HepG2 (cell line): Measurements from ENCODE around the gene ADAMTS18. TPM values are rescaled to one million over a fixed set of nuclear protein-coding genes. Genes with fewer than 3 reads are reported as not detected.

Source experiments
- ATAC-seq: fragments of 200-7000 bp; cut with Tn5 transposase; 3 replicates; pipeline ENCODE4 v1.9.1; 2020; ENCODE audit warnings: mild to moderate bottlenecking, moderate library complexity
- BruUV-seq: library from RNA; stranded (reverse); fragments of 400-500 nt; replicated peaks from 2 replicates; lab custom pipeline; 2021; lab: Mats Ljungman, UMichigan
- CTCF ChIA-PET: fragments of 300-600 bp; formaldehyde crosslinking; extraction: SDS; loops from one replicate; lab custom pipeline; 2021; ENCODE audit warnings: low total read pairs, inconsistent platforms, low intra/inter-chr PET ratio; lab: Yijun Ruan, JAX
- POLR2A ChIA-PET: fragments of 350-600 bp; sonication (Branson Sonifier 250); formaldehyde crosslinking; loops from one replicate; lab custom pipeline; 2020; ENCODE audit warnings: antibody characterized with exemption, inconsistent platforms; lab: Yijun Ruan, JAX
- DNase-seq: peaks from one replicate; pipeline ENCODE4 v3.0.0-alpha.2; 2015; ENCODE audit warnings: low spot score
- FAIRE-seq: peaks from 3 replicates; lab custom pipeline; 2011; peaks lifted over from hg19 to GRCh38; lab: Jason Lieb, UNC
- H2AFZ ChIP-seq: one replicate; pipeline ENCODE4 v1.6.1; 2011; ENCODE audit warnings: low read length, inconsistent platforms
- H3K27ac ChIP-seq: fragments of 300-600 bp; 3 replicates; pipeline ENCODE4 v1.8.0; 2011; ENCODE audit warnings: mixed run types, mild to moderate bottlenecking, mixed read lengths, low read length, inconsistent platforms; ENCODE audit not compliant: insufficient read depth; ENCODE audit errors: extremely low read length
- H3K27me3 ChIP-seq, 2 experiments: fragments of 200-600 bp in 1 of 2; 2 replicates in 1 of 2; 3 replicates in 1 of 2; pipeline versions ENCODE4 v1.6.0 to v1.8.0; 2011; ENCODE audit warnings: low read length in 2 of 2, mild to moderate bottlenecking in 2 of 2, moderate library complexity in 2 of 2, inconsistent platforms in 1 of 2; ENCODE audit not compliant: insufficient read depth in 2 of 2, control insufficient read depth in 1 of 2
- H3K36me3 ChIP-seq, 2 experiments: fragments of 200-600 bp in 1 of 2; replicated peaks in 1 of 2; 2 replicates in 1 of 2; 3 replicates in 1 of 2; pipeline versions ENCODE4 v1.5.1 to v1.8.0; 2011; ENCODE audit warnings: low read length in 2 of 2, inconsistent platforms in 1 of 2; ENCODE audit not compliant: insufficient read depth in 2 of 2, control insufficient read depth in 1 of 2
- H3K4me1 ChIP-seq: 2 replicates; pipeline ENCODE4 v1.5.1; 2012; ENCODE audit warnings: low read length, inconsistent platforms; ENCODE audit not compliant: insufficient read depth
- H3K4me2 ChIP-seq: 2 replicates; pipeline ENCODE4 v1.6.0; 2011; ENCODE audit warnings: low read depth, low read length, inconsistent platforms
- H3K4me3 ChIP-seq, 3 experiments: fragments of 200-600 bp in 1 of 3; sonication (generic), shearing (Covaris generic) in 1 of 3; replicated peaks in 1 of 3; 2 replicates each; pipeline ENCODE4 v1.5.1; 2011 to 2016; ENCODE audit warnings: low read length in 3 of 3, inconsistent platforms in 2 of 3, low read depth in 2 of 3, mild to moderate bottlenecking in 2 of 3, control low read depth in 1 of 3, mixed read lengths in 1 of 3; ENCODE audit not compliant: insufficient read depth in 1 of 3
- H3K79me2 ChIP-seq: one replicate; pipeline ENCODE4 v1.6.1; 2011; ENCODE audit warnings: low read length, inconsistent platforms; ENCODE audit not compliant: insufficient read depth
- H3K9ac ChIP-seq: 2 replicates; pipeline ENCODE4 v1.6.0; 2011; ENCODE audit warnings: mild to moderate bottlenecking, low read depth, low read length, inconsistent platforms; ENCODE audit not compliant: insufficient read depth
- H3K9me3 ChIP-seq: 2 replicates; pipeline ENCODE4 v1.5.1; 2012; ENCODE audit warnings: mild to moderate bottlenecking, low read length
- H4K20me1 ChIP-seq: 2 replicates; pipeline ENCODE4 v1.6.0; 2011; ENCODE audit warnings: inconsistent platforms, mild to moderate bottlenecking, low read length, moderate library complexity; ENCODE audit not compliant: insufficient read depth
- CBX1 ChIP-seq: IDR thresholded peaks from one replicate; pipeline ENCODE4 v1.6.1; 2016; ENCODE audit warnings: antibody characterized with exemption, low read depth
- CEBPG ChIP-seq: IDR thresholded peaks from 2 replicates; pipeline ENCODE4 v1.6.1; 2016
- GTF2F1 ChIP-seq: fragments of 150-350 bp; IDR thresholded peaks from 2 replicates; pipeline ENCODE4 v1.6.1; 2014; ENCODE audit warnings: low read length
- HOXA9 ChIP-seq: sonication (generic); formaldehyde crosslinking; IDR thresholded peaks from 2 replicates; pipeline ENCODE4 v1.8.1; 2022; ENCODE audit warnings: missing genetic modification reagents, mild to moderate bottlenecking, moderate library complexity, borderline replicate concordance
- KLF12 ChIP-seq: sonication (generic); formaldehyde crosslinking; IDR thresholded peaks from 2 replicates; pipeline ENCODE4 v1.4.0; 2020; ENCODE audit warnings: missing genetic modification reagents, borderline replicate concordance
- NR2C2 ChIP-seq: sonication (generic); formaldehyde crosslinking; IDR thresholded peaks from 2 replicates; pipeline ENCODE4 v1.4.0; 2020; ENCODE audit warnings: missing genetic modification reagents, mild to moderate bottlenecking, moderate library complexity, borderline replicate concordance
- THAP11 ChIP-seq: IDR thresholded peaks from 2 replicates; pipeline ENCODE4 v1.6.1; 2016; ENCODE audit warnings: missing biosample characterization, missing genetic modification reagents
- ZBTB3 ChIP-seq: sonication (generic); formaldehyde crosslinking; IDR thresholded peaks from 2 replicates; pipeline ENCODE4 v1.4.0; 2020; ENCODE audit warnings: low read depth, mild to moderate bottlenecking, moderate library complexity, missing genetic modification reagents, borderline replicate concordance
- ZMYM2 ChIP-seq: sonication (generic); formaldehyde crosslinking; IDR thresholded peaks from 2 replicates; pipeline ENCODE4 v1.8.0; 2022; ENCODE audit warnings: mild to moderate bottlenecking, missing genetic modification reagents
- ZNF232 ChIP-seq: sonication (generic); formaldehyde crosslinking; IDR thresholded peaks from 2 replicates; pipeline ENCODE4 v1.4.0; 2020; ENCODE audit warnings: missing genetic modification reagents, borderline replicate concordance
- ZNF33A ChIP-seq: sonication (generic); formaldehyde crosslinking; IDR thresholded peaks from 2 replicates; pipeline ENCODE4 v1.5.1; 2020; ENCODE audit warnings: missing genetic modification reagents, mild to moderate bottlenecking, moderate library complexity, borderline replicate concordance
- ZNF441 ChIP-seq: sonication (generic); formaldehyde crosslinking; IDR thresholded peaks from 2 replicates; pipeline ENCODE4 v1.7.0; 2021; ENCODE audit warnings: missing genetic modification reagents, borderline replicate concordance
- WGBS: methylation state at CpG from one replicate; pipeline ENCODE4 v1.1.6; 2017; ENCODE audit warnings: low lambda C conversion rate; 5-methylcytosine and 5-hydroxymethylcytosine counted together
- in situ Hi-C: cut with HindIII; loops from 2 replicates; pipeline ENCODE4 v1.10.0; 2017; ENCODE audit warnings: low pct_unique_long_range_greater_than_20kb; ENCODE audit not compliant: extremely low pct_ligation_motif_present
- intact Hi-C: fragments of 100-400 bp; cut with micrococcal nuclease; formaldehyde crosslinking; loops from one replicate; pipeline ENCODE4 v1.10.0; 2022; ENCODE audit not compliant: unreplicated experiment
- polyA plus RNA-seq, 8 experiments: library from polyadenylated mRNA; depleted of rRNA in 3 of 8; stranded (reverse) in 7 of 8; unstranded in 1 of 8; fragments of >200 nt; fragmentation: Illumina TruSeq in 4 of 8; extraction: Trizol in 4 of 8; gene quantifications; 2 replicates each; pipeline versions ENCODE4 v1.2.1 to v1.2.3, GENCODE V29; 2011 to 2016; ENCODE audit warnings: low read depth in 4 of 8, missing spikeins in 1 of 8, mixed read lengths in 1 of 8; ENCODE audit not compliant: insufficient read depth in 1 of 8
- total RNA-seq, 5 experiments: library from RNA; depleted of rRNA; stranded (reverse); fragments of >200 nt; fragmentation: Illumina TruSeq; extraction: Trizol; gene quantifications; 2 replicates each; pipeline ENCODE4 v1.2.3, GENCODE V29; 2016; ENCODE audit warnings: low read depth in 1 of 5
- TF ChIP-seq, protein P1 (sequence below): fragments of 450-650 bp; IDR thresholded peaks from 2 replicates; pipeline ENCODE4 v1.6.1; 2017
- TF ChIP-seq, protein P2 (sequence below): sonication (generic); formaldehyde crosslinking; IDR thresholded peaks from 2 replicates; pipeline ENCODE4 v1.4.0; 2020; ENCODE audit warnings: missing genetic modification reagents, mild to moderate bottlenecking, borderline replicate concordance
- TF ChIP-seq, protein P3 (sequence below): sonication (generic); formaldehyde crosslinking; IDR thresholded peaks from 2 replicates; pipeline ENCODE4 v1.4.0; 2020; ENCODE audit warnings: missing genetic modification reagents

Gene ADAMTS18
- total and polyA plus RNA-seq, 2 of the 13 experiments (the other 11 are each of a cell fraction or from before 2014, with no cell fraction given), result 0.01 TPM; not detected in 1

DNA sequence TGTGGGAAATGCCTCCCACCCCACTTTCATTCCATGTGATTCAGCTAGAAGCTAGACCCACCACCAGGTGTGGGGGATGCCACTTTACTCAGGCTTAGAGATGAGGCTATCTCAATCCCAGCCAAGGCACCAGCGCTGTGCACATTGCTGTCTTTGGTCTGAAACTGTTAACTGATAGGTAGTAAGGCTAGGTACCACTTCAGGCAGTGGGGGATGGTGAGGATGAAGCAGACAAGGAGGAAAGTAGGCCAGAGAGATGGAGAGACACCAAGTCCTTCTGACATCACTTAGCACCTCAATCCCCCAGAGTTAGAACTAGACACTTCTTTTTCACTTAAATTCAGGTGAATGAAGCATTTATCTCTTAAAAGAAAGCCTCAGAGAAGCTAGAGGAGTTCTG, 35.8 kb downstream of the ADAMTS18 start:
- Histone ChIP-seq H3K4me3 (no peak overlapping the region), H3K9me3 (no peaks in the 10 kb centered on the region), H4K20me1 (no peaks in the 10 kb centered on the region), H3K4me1 (no peaks in the 10 kb centered on the region), H3K79me2 (no peaks in the 10 kb centered on the region), H2AFZ (no peak overlapping the region), H3K9ac (no peak overlapping the region), H3K27me3 (peaks cover 0 to 5% of the 10 kb centered on the region in 2 experiments; a peak in 1 of 5 replicates), H3K27ac (no peak overlapping the region), H3K36me3 (no peaks in the 10 kb centered on the region), H3K4me2 (no peak overlapping the region)
- intact Hi-C loops (no loop called here), in situ Hi-C loops (no loop called here)
- ChIA-PET CTCF (no interaction called here), POLR2A (no interaction called here)
- ATAC-seq (no peak), FAIRE-seq (no peak), DNase-seq (no peak)
- 0% methylated on average over 1 of the region's 1 CpG for WGBS
- TF ChIP-seq CBX1 (no peak), NR2C2 (CRISPR knock-in tag) (no peak), ZMYM2 (no peak), KLF12 (CRISPR knock-in tag) (no peak), ZNF441 (CRISPR knock-in tag) (no peak), ZNF232 (CRISPR knock-in tag) (no peak), GTF2F1 (no peak), ZBTB3 (no peak), ZNF33A (CRISPR knock-in tag) (no peak), THAP11 (CRISPR knock-in tag) (no peak), CEBPG (CRISPR knock-in tag) (no peak), HOXA9 (CRISPR knock-in tag) (no peak)
- TF ChIP-seq, protein P1, sequence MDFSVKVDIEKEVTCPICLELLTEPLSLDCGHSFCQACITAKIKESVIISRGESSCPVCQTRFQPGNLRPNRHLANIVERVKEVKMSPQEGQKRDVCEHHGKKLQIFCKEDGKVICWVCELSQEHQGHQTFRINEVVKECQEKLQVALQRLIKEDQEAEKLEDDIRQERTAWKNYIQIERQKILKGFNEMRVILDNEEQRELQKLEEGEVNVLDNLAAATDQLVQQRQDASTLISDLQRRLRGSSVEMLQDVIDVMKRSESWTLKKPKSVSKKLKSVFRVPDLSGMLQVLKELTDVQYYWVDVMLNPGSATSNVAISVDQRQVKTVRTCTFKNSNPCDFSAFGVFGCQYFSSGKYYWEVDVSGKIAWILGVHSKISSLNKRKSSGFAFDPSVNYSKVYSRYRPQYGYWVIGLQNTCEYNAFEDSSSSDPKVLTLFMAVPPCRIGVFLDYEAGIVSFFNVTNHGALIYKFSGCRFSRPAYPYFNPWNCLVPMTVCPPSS, result no peak
- TF ChIP-seq, protein P2, sequence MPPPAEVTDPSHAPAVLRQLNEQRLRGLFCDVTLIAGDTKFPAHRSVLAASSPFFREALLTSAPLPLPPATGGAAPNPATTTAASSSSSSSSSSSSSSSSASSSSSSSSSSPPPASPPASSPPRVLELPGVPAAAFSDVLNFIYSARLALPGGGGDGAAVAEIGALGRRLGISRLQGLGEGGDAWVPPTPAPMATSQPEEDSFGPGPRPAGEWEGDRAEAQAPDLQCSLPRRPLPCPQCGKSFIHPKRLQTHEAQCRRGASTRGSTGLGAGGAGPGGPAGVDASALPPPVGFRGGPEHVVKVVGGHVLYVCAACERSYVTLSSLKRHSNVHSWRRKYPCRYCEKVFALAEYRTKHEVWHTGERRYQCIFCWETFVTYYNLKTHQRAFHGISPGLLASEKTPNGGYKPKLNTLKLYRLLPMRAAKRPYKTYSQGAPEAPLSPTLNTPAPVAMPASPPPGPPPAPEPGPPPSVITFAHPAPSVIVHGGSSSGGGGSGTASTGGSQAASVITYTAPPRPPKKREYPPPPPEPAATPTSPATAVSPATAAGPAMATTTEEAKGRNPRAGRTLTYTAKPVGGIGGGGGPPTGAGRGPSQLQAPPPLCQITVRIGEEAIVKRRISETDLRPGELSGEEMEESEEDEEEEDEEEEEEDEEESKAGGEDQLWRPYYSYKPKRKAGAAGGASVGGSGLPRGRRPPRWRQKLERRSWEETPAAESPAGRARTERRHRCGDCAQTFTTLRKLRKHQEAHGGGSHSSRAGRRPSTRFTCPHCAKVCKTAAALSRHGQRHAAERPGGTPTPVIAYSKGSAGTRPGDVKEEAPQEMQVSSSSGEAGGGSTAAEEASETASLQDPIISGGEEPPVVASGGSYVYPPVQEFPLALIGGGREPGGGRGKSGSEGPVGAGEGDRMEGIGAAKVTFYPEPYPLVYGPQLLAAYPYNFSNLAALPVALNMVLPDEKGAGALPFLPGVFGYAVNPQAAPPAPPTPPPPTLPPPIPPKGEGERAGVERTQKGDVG, result no peak
- TF ChIP-seq, protein P3, sequence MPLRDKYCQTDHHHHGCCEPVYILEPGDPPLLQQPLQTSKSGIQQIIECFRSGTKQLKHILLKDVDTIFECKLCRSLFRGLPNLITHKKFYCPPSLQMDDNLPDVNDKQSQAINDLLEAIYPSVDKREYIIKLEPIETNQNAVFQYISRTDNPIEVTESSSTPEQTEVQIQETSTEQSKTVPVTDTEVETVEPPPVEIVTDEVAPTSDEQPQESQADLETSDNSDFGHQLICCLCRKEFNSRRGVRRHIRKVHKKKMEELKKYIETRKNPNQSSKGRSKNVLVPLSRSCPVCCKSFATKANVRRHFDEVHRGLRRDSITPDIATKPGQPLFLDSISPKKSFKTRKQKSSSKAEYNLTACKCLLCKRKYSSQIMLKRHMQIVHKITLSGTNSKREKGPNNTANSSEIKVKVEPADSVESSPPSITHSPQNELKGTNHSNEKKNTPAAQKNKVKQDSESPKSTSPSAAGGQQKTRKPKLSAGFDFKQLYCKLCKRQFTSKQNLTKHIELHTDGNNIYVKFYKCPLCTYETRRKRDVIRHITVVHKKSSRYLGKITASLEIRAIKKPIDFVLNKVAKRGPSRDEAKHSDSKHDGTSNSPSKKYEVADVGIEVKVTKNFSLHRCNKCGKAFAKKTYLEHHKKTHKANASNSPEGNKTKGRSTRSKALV, result no peak
- no TSS peak for BruUV-seq
